Psoas muscle (tissue), 8 donors: ENCODE measurements around the gene OLFM4. TPM values are rescaled to one million over a fixed set of nuclear protein-coding genes. Genes with fewer than 3 reads are reported as not detected.

ENCODE experiments used
- ATAC-seq, 4 donors: fragments of 200-7000 bp; cut with Tn5 transposase; one replicate each; pipeline ENCODE4 v1.9.1; 2020; ENCODE audit warnings: moderate library complexity in 3 of 4, mild to moderate bottlenecking in 2 of 4
- DNase-seq, 2 donors: peaks; one replicate each; pipeline ENCODE4 v3.0.0-alpha.2; 2020
- H3K27ac ChIP-seq: fragments of 200-600 bp; one replicate; pipeline ENCODE4 v1.8.0; 2022
- H3K27me3 ChIP-seq, 3 donors: fragments of 200-600 bp in 1 of 3; one replicate each; pipeline versions ENCODE4 v1.6.1 to v1.8.0; 2013 to 2022; ENCODE audit warnings: low read length in 2 of 3, mild to moderate bottlenecking in 2 of 3, moderate library complexity in 1 of 3; ENCODE audit not compliant: insufficient read depth in 3 of 3
- H3K36me3 ChIP-seq, 2 donors: fragments of 200-600 bp in 1 of 2; one replicate each; pipeline versions ENCODE4 v1.6.1 to v1.8.0; 2013 to 2022; ENCODE audit warnings: low read depth in 1 of 2, mild to moderate bottlenecking in 1 of 2, moderate library complexity in 1 of 2; ENCODE audit not compliant: insufficient read depth in 1 of 2
- H3K4me1 ChIP-seq: fragments of 200-600 bp; one replicate; pipeline ENCODE4 v1.8.0; 2022
- H3K4me3 ChIP-seq: fragments of 200-600 bp; one replicate; pipeline ENCODE4 v1.8.0; 2022; ENCODE audit warnings: mild to moderate bottlenecking
- H3K9me3 ChIP-seq: fragments of 200-600 bp; one replicate; pipeline ENCODE4 v1.8.0; 2022
- CTCF ChIP-seq: fragments of 200-600 bp; IDR thresholded peaks from one replicate; pipeline ENCODE4 v1.8.0; 2022; ENCODE audit warnings: antibody characterized with exemption
- WGBS, 3 donors: extraction: QIAGEN DNeasy Blood & Tissue Kit; methylation state at CpG; one replicate each; pipeline versions ENCODE4 v1.1.6 to v1.1.7; 2013; 5-methylcytosine and 5-hydroxymethylcytosine counted together
- intact Hi-C, 2 donors: fragments of 100-400 bp; cut with DNase I; formaldehyde crosslinking; loops; one replicate each; pipeline versions ENCODE4 v1.11.0 to v1.14.2; 2022
- polyA plus RNA-seq, 3 donors: library from polyadenylated mRNA; stranded (reverse); fragments of 200-250 nt; gene quantifications; one replicate each; pipeline ENCODE4 v1.2.3, GENCODE V29; 2013
- total RNA-seq, 4 donors: library from RNA; stranded (reverse); fragmentation: NEBNext Ultra II Directional in 2 of 4; extraction: Animal tissue kit (Norgen Biotek cat#: 25700) in 2 of 4; gene quantifications; one replicate each; pipeline versions ENCODE4 v1.2.1 to v1.2.4, GENCODE V29; 2021 to 2023
- donor health status: healthy with polysubstance abuse.
- donor health status: DM: no; HTN: no; CAD: no; lungs with moderate emphysema.
- donor health status: Bipolar disorder and iron deficiency.
- donor health status: healthy.
- donor health status: DM: yes; HTN: yes; CAD: no.
- donor health status: DM: no; HTN: no; CAD: no.
- donor health status: DM: no; HTN: no; CAD: no.
- donor health status: DM: yes; HTN: yes; CAD: no.

OLFM4 gene
- total and polyA plus RNA-seq, 7 donors, result 0.10 to 0.76 (median 0.29) TPM

- DNase-seq (no peak), ATAC-seq (no peak)
- Histone ChIP-seq H3K4me3 (no peak overlapping the region), H3K27me3 (no peaks in the 10 kb centered on the region), H3K27ac (no peak overlapping the region), H3K4me1 (no peaks in the 10 kb centered on the region), H3K9me3 (no peaks in the 10 kb centered on the region), H3K36me3 (no peaks in the 10 kb centered on the region)
- intact Hi-C loops, result no loop called here
- 84 to 87% (median 86%) methylated on average over 13 of the region's 13 CpGs for WGBS, 3 donors
- no peak for TF ChIP-seq CTCF
These were observed 37.1 kb upstream of the OLFM4 start for GRCh38 chr13:52991344-52992020.

GRCh38 chr13:52992110-52992509, 36.5 kb upstream of the OLFM4 start:
- H3K9me3 ChIP-seq, result no peaks in the 10 kb centered on the region
- no peak for TF ChIP-seq CTCF
- H3K4me1 ChIP-seq, result no peaks in the 10 kb centered on the region
- no peak overlapping the region for H3K4me3 ChIP-seq
- intact Hi-C loops, result no loop called here
- 95 to 97% (median 96%) methylated on average over 11 of the region's 11 CpGs for WGBS, 3 donors
- H3K36me3 ChIP-seq, result no peaks in the 10 kb centered on the region
- ATAC-seq (no peak), DNase-seq (no peak)
- no peaks in the 10 kb centered on the region for H3K27me3 ChIP-seq
- no peak overlapping the region for H3K27ac ChIP-seq

GRCh38 chr13:52994051-52994450, 34.6 kb upstream of the OLFM4 start:
- no peak for ATAC-seq
- Histone ChIP-seq H3K9me3 (no peaks in the 10 kb centered on the region), H3K27me3 (no peaks in the 10 kb centered on the region), H3K4me1 (no peaks in the 10 kb centered on the region), H3K36me3 (no peaks in the 10 kb centered on the region), H3K4me3 (no peak overlapping the region), H3K27ac (no peak overlapping the region)
- WGBS, 3 donors, result 81 to 84% (median 83%) methylated on average over 2 of the region's 2 CpGs
- intact Hi-C loops, result no loop called here
- TF ChIP-seq CTCF, result no peak
- DNase-seq, result no peak

- no peaks in the 10 kb centered on the region for H3K4me1 ChIP-seq
- no peaks in the 10 kb centered on the region for H3K9me3 ChIP-seq
- no peaks in the 10 kb centered on the region for H3K27me3 ChIP-seq
- ATAC-seq (no peak), DNase-seq (no peak)
- no peak overlapping the region for H3K27ac ChIP-seq
- intact Hi-C loops, result no loop called here
- H3K36me3 ChIP-seq, result no peaks in the 10 kb centered on the region
- WGBS, 3 donors, result 68 to 74% (median 70%) methylated on average over 1 of the region's 1 CpG
- no peak for TF ChIP-seq CTCF
- H3K4me3 ChIP-seq, result no peak overlapping the region
These were observed 33.7 kb upstream of the OLFM4 start for GRCh38 chr13:52994865-52995264.

GRCh38 chr13:52995946-52996345, 32.7 kb upstream of the OLFM4 start:
- 93 to 96% (median 93%) methylated on average over 2 of the region's 2 CpGs for WGBS, 3 donors
- no peak overlapping the region for H3K27ac ChIP-seq
- intact Hi-C loops, result no loop called here
- H3K4me3 ChIP-seq, result no peak overlapping the region
- ATAC-seq (no peak), DNase-seq (no peak)
- no peaks in the 10 kb centered on the region for H3K4me1 ChIP-seq
- H3K27me3 ChIP-seq, result no peaks in the 10 kb centered on the region
- H3K9me3 ChIP-seq, result no peaks in the 10 kb centered on the region
- no peaks in the 10 kb centered on the region for H3K36me3 ChIP-seq
- TF ChIP-seq CTCF, result no peak
